Neural cell (in vitro differentiated cells): ENCODE data around the gene MAST4. TPM values are rescaled to one million over a fixed set of nuclear protein-coding genes. Genes with fewer than 3 reads are reported as not detected.

Source experiments
- H2AFZ ChIP-seq: fragments of 200-600, 300-800 bp; sonication (generic), shearing (Covaris generic); 2 replicates; pipeline ENCODE4 v1.6.0; 2014; ENCODE audit warnings: low read depth, mild to moderate bottlenecking, antibody characterized with exemption, low read length, moderate library complexity
- H3F3A ChIP-seq: fragments of 200-600 bp; shearing (Covaris generic); 2 replicates; pipeline ENCODE4 v1.6.1; 2016; ENCODE audit warnings: mild to moderate bottlenecking, moderate library complexity, mixed read lengths, antibody characterized with exemption, low read length; ENCODE audit not compliant: insufficient read depth, poor library complexity, severe bottlenecking
- H3K27ac ChIP-seq: fragments of 200-600, 300-800 bp; sonication (generic), shearing (Covaris generic); 2 replicates; pipeline ENCODE4 v1.5.1; 2014; ENCODE audit warnings: mild to moderate bottlenecking, low read length, moderate library complexity
- H3K27me3 ChIP-seq: fragments of 300-800, 200-600 bp; sonication (generic), shearing (Covaris generic); 2 replicates; pipeline ENCODE4 v1.6.0; 2014; ENCODE audit warnings: mild to moderate bottlenecking, low read depth, low read length, moderate library complexity; ENCODE audit not compliant: insufficient read depth
- H3K36me3 ChIP-seq: fragments of 300-800, 200-600 bp; sonication (generic), shearing (Covaris generic); 2 replicates; pipeline ENCODE4 v1.5.1; 2014; ENCODE audit warnings: mild to moderate bottlenecking, antibody characterized with exemption, low read length, moderate library complexity; ENCODE audit not compliant: insufficient read depth
- H3K4me2 ChIP-seq: fragments of 300-800, 200-600 bp; sonication (generic), shearing (Covaris generic); 2 replicates; pipeline ENCODE4 v1.6.0; 2014; ENCODE audit warnings: mild to moderate bottlenecking, low read length
- H3K4me3 ChIP-seq: fragments of 300-800, 200-600 bp; sonication (generic), shearing (Covaris generic); 2 replicates; pipeline ENCODE4 v1.5.1; 2014; ENCODE audit warnings: mild to moderate bottlenecking, low read length, moderate library complexity
- H3K79me2 ChIP-seq: fragments of 200-600 bp; shearing (Covaris generic); replicated peaks from 2 replicates; pipeline ENCODE4 v1.6.0; 2014; ENCODE audit warnings: mild to moderate bottlenecking, low read length, moderate library complexity; ENCODE audit not compliant: insufficient read depth
- H3K9ac ChIP-seq: fragments of 300-800, 200-600 bp; sonication (generic), shearing (Covaris generic); 2 replicates; pipeline ENCODE4 v1.6.1; 2016; ENCODE audit warnings: mild to moderate bottlenecking, low read length, mixed read lengths
- H3K9me2 ChIP-seq: fragments of 200-600 bp; shearing (Covaris generic); 2 replicates; pipeline ENCODE4 v1.6.1; 2016; ENCODE audit warnings: mild to moderate bottlenecking, low read length, mixed read lengths; ENCODE audit not compliant: insufficient read depth
- H3K9me3 ChIP-seq: fragments of 200-600, 300-800 bp; sonication (generic), shearing (Covaris generic); 2 replicates; pipeline ENCODE4 v1.6.1; 2016; ENCODE audit warnings: mild to moderate bottlenecking, mixed run types, low read length, moderate library complexity, mixed read lengths
- H4K20me1 ChIP-seq: fragments of 200-600 bp; shearing (Covaris generic); 2 replicates; pipeline ENCODE4 v1.6.1; 2016; ENCODE audit warnings: mild to moderate bottlenecking, mixed run types; ENCODE audit not compliant: insufficient read depth
- EP300 ChIP-seq: fragments of 450-650 bp; conservative IDR thresholded peaks from 2 replicates; pipeline ENCODE4 v1.6.1; 2014; ENCODE audit warnings: antibody characterized with exemption, mild to moderate bottlenecking, moderate library complexity; ENCODE audit not compliant: poor library complexity, severe bottlenecking
- EZH2 ChIP-seq: fragments of 200-600, 300-800 bp; shearing (Covaris generic), sonication (generic); IDR thresholded peaks from 2 replicates; pipeline ENCODE4 v1.6.1; 2014; ENCODE audit warnings: antibody characterized with exemption, low read length, borderline replicate concordance, mild to moderate bottlenecking; ENCODE audit not compliant: insufficient read depth, poor library complexity, severe bottlenecking
- MXI1 ChIP-seq: fragments of 450-650 bp; conservative IDR thresholded peaks from 2 replicates; pipeline ENCODE4 v1.6.1; 2014; ENCODE audit warnings: antibody characterized with exemption, mild to moderate bottlenecking; ENCODE audit not compliant: poor library complexity, severe bottlenecking
- POLR2AphosphoS5 ChIP-seq: IDR thresholded peaks from 2 replicates; pipeline ENCODE4 v1.6.1; 2012
- RAD21 ChIP-seq: fragments of 450-650 bp; conservative IDR thresholded peaks from 2 replicates; pipeline ENCODE4 v1.6.1; 2014; ENCODE audit warnings: antibody characterized with exemption, mild to moderate bottlenecking, moderate library complexity
- SMC3 ChIP-seq: fragments of 450-650 bp; conservative IDR thresholded peaks from 2 replicates; pipeline ENCODE4 v1.6.1; 2014; ENCODE audit warnings: antibody characterized with exemption, mild to moderate bottlenecking, moderate library complexity; ENCODE audit not compliant: poor library complexity
- TAF1 ChIP-seq: IDR thresholded peaks from 2 replicates; pipeline ENCODE4 v1.6.1; 2012; ENCODE audit warnings: low read depth
- polyA plus RNA-seq: library from polyadenylated mRNA; depleted of rRNA; stranded (reverse); fragments of >200 nt; gene quantifications from 2 replicates; pipeline ENCODE4 v1.2.3, GENCODE V29; 2014
- TF ChIP-seq, protein P1 (sequence below): fragments of 450-650 bp; IDR thresholded peaks from 2 replicates; pipeline ENCODE4 v1.5.1; 2014; ENCODE audit warnings: antibody characterized with exemption, mild to moderate bottlenecking, moderate library complexity; ENCODE audit not compliant: poor library complexity, severe bottlenecking
- TF ChIP-seq, protein P2 (sequence below): IDR thresholded peaks from 2 replicates; pipeline ENCODE4 v1.6.1; 2012; ENCODE audit warnings: borderline replicate concordance

MAST4 gene
- polyA plus RNA-seq, 1 donor from 2014 or later: 2.3 TPM

DNA sequence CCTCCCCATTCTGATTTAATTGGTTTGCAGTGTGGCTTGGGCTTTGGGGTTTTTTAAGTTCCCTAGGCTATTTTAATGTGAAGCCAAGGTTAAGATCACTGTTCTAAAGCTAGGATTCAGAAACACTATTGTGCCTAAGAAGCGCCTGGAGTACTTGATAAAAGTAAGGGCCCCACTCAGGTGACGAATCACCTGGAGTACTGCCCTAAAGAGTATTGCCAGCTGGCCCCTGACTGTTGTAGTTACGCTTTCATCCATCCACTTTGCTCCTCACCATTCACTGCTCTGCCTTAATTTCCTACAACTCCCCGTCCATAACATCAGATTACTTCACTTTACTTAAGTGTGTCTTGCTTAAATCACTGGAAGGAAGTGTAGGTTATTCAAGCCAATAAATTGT is 481.1 kb downstream of the MAST4 start:
- Histone ChIP-seq H3K4me2 (no peak overlapping the region), H3K4me3 (no peak overlapping the region), H3K27me3 (no peaks in the 10 kb centered on the region), H3K9me3 (no peaks in the 10 kb centered on the region), H4K20me1 (no peaks in the 10 kb centered on the region), H3K79me2 (no peaks in the 10 kb centered on the region), H3K27ac (no peak overlapping the region), H2AFZ (no peak overlapping the region), H3K9ac (no peak overlapping the region), H3K9me2 (no peaks in the 10 kb centered on the region), H3K36me3 (no peaks in the 10 kb centered on the region), H3F3A (no peaks in the 10 kb centered on the region)
- no peak for TF ChIP-seq EP300
- TF ChIP-seq, protein P1, sequence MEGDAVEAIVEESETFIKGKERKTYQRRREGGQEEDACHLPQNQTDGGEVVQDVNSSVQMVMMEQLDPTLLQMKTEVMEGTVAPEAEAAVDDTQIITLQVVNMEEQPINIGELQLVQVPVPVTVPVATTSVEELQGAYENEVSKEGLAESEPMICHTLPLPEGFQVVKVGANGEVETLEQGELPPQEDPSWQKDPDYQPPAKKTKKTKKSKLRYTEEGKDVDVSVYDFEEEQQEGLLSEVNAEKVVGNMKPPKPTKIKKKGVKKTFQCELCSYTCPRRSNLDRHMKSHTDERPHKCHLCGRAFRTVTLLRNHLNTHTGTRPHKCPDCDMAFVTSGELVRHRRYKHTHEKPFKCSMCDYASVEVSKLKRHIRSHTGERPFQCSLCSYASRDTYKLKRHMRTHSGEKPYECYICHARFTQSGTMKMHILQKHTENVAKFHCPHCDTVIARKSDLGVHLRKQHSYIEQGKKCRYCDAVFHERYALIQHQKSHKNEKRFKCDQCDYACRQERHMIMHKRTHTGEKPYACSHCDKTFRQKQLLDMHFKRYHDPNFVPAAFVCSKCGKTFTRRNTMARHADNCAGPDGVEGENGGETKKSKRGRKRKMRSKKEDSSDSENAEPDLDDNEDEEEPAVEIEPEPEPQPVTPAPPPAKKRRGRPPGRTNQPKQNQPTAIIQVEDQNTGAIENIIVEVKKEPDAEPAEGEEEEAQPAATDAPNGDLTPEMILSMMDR: no peak

DNA sequence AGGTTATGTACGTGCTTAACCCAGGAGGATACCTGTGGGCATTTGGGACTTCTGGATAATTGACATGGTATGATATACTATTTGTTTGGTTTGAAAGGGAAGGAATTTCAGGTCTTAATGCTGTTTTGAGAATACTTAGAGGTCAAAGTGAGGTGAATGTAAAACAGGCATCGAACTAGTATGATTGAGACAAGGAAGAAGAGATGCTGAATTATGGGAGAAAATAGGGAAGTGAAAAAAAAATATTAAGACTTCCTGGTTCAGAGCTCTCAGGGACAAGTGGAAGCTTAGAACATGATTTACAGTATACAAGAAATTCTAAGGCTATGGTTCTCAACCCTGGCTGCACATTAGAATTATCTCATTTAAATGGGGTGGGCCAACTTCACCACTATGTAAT is 485.1 kb downstream of the MAST4 start:
- Histone ChIP-seq H3K9me2 (no peaks in the 10 kb centered on the region), H3K27ac (no peak overlapping the region), H3K4me2 (no peak overlapping the region), H3K9me3 (no peaks in the 10 kb centered on the region), H3K27me3 (no peaks in the 10 kb centered on the region), H4K20me1 (no peaks in the 10 kb centered on the region), H3K79me2 (no peaks in the 10 kb centered on the region), H3K4me3 (no peak overlapping the region), H2AFZ (no peak overlapping the region), H3K36me3 (no peaks in the 10 kb centered on the region), H3F3A (no peaks in the 10 kb centered on the region), H3K9ac (no peak overlapping the region)
- no peak for TF ChIP-seq POLR2AphosphoS5
- no peak for TF ChIP-seq EP300
- TF ChIP-seq, protein P2, sequence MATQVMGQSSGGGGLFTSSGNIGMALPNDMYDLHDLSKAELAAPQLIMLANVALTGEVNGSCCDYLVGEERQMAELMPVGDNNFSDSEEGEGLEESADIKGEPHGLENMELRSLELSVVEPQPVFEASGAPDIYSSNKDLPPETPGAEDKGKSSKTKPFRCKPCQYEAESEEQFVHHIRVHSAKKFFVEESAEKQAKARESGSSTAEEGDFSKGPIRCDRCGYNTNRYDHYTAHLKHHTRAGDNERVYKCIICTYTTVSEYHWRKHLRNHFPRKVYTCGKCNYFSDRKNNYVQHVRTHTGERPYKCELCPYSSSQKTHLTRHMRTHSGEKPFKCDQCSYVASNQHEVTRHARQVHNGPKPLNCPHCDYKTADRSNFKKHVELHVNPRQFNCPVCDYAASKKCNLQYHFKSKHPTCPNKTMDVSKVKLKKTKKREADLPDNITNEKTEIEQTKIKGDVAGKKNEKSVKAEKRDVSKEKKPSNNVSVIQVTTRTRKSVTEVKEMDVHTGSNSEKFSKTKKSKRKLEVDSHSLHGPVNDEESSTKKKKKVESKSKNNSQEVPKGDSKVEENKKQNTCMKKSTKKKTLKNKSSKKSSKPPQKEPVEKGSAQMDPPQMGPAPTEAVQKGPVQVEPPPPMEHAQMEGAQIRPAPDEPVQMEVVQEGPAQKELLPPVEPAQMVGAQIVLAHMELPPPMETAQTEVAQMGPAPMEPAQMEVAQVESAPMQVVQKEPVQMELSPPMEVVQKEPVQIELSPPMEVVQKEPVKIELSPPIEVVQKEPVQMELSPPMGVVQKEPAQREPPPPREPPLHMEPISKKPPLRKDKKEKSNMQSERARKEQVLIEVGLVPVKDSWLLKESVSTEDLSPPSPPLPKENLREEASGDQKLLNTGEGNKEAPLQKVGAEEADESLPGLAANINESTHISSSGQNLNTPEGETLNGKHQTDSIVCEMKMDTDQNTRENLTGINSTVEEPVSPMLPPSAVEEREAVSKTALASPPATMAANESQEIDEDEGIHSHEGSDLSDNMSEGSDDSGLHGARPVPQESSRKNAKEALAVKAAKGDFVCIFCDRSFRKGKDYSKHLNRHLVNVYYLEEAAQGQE: no peak
- TF ChIP-seq, protein P1: no peak
- no peak for TF ChIP-seq TAF1
- TF ChIP-seq MXI1: no peak
- no peak for TF ChIP-seq RAD21

DNA sequence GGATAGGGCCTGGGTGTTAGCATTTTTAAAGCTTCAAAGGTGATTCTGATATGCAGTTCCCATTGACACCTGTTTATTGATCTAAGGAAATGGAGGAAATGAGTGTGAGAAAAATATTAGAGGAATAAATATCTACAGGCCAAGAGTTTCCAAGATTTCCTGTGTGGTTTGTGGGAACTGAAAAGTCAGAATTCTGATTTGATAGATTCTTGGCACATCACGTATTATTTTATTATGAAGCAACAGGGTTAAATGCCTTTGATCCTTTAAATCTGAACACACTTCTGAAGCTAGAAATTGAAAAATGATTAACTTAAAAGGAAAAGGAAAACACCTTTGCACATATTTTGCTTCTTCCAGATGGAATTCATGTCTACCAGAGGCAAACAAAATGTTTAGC is 486.7 kb downstream of the MAST4 start:
- no peaks in the 10 kb centered on the region for H4K20me1 ChIP-seq
- no peaks in the 10 kb centered on the region for H3K36me3 ChIP-seq
- H2AFZ ChIP-seq: no peak overlapping the region
- H3F3A ChIP-seq: no peaks in the 10 kb centered on the region
- H3K4me3 ChIP-seq: no peak overlapping the region
- H3K79me2 ChIP-seq: no peaks in the 10 kb centered on the region
- no peak overlapping the region for H3K9ac ChIP-seq
- no peaks in the 10 kb centered on the region for H3K9me2 ChIP-seq
- H3K27ac ChIP-seq: no peak overlapping the region
- no peak overlapping the region for H3K4me2 ChIP-seq
- H3K27me3 ChIP-seq: no peaks in the 10 kb centered on the region
- H3K9me3 ChIP-seq: no peaks in the 10 kb centered on the region
- TF ChIP-seq SMC3: no peak
- TF ChIP-seq, protein P2: no peak
- TF ChIP-seq TAF1: no peak
- TF ChIP-seq, protein P1: no peak
- TF ChIP-seq POLR2AphosphoS5: no peak
- no peak for TF ChIP-seq EZH2
- no peak for TF ChIP-seq RAD21
